Kidney epithelial cell (primary cell): ENCODE data around the gene DOCK4. TPM values are rescaled to one million over a fixed set of nuclear protein-coding genes. Genes with fewer than 3 reads are reported as not detected.

Source experiments
- DNase-seq: peaks from one replicate; pipeline ENCODE4 v3.0.0-alpha.2; 2010; ENCODE audit warnings: low read depth
- H3K27me3 ChIP-seq: 2 replicates; pipeline ENCODE4 v1.6.0; 2011; ENCODE audit warnings: low read length; ENCODE audit not compliant: control insufficient read depth, insufficient read depth
- H3K36me3 ChIP-seq: 2 replicates; pipeline ENCODE4 v1.5.1; 2011; ENCODE audit warnings: low read length; ENCODE audit not compliant: control insufficient read depth, insufficient read depth
- H3K4me3 ChIP-seq: 2 replicates; pipeline ENCODE4 v1.5.1; 2011; ENCODE audit warnings: low read depth, mild to moderate bottlenecking, control low read depth, low read length
- total RNA-seq: library from RNA; depleted of rRNA; stranded (reverse); fragments of >200 nt; gene quantifications from 2 replicates; pipeline ENCODE4 v1.2.3, GENCODE V29; 2015
- TF ChIP-seq, protein P1 (sequence below): IDR thresholded peaks from 2 replicates; pipeline ENCODE4 v1.5.1; 2011; ENCODE audit warnings: mild to moderate bottlenecking, moderate library complexity, low read length, control low read depth, inconsistent platforms; ENCODE audit not compliant: insufficient read depth, poor library complexity, severe bottlenecking

Gene DOCK4
- total RNA-seq, 1 donor from 2014 or later = 16.8 TPM

- Histone ChIP-seq H3K27me3 (no peaks in the 10 kb centered on the region), H3K4me3 (no peak overlapping the region), H3K36me3 (no peaks in the 10 kb centered on the region)
- TF ChIP-seq, protein P1, sequence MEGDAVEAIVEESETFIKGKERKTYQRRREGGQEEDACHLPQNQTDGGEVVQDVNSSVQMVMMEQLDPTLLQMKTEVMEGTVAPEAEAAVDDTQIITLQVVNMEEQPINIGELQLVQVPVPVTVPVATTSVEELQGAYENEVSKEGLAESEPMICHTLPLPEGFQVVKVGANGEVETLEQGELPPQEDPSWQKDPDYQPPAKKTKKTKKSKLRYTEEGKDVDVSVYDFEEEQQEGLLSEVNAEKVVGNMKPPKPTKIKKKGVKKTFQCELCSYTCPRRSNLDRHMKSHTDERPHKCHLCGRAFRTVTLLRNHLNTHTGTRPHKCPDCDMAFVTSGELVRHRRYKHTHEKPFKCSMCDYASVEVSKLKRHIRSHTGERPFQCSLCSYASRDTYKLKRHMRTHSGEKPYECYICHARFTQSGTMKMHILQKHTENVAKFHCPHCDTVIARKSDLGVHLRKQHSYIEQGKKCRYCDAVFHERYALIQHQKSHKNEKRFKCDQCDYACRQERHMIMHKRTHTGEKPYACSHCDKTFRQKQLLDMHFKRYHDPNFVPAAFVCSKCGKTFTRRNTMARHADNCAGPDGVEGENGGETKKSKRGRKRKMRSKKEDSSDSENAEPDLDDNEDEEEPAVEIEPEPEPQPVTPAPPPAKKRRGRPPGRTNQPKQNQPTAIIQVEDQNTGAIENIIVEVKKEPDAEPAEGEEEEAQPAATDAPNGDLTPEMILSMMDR = no peak
- DNase-seq = no peak
These were observed 80.9 kb downstream of the DOCK4 start for GRCh38 chr7:112125250-112125649.

- no peaks in the 10 kb centered on the region for H3K36me3 ChIP-seq
- TF ChIP-seq, protein P1 = no peak
- no peaks in the 10 kb centered on the region for H3K27me3 ChIP-seq
- DNase-seq = no peak
- H3K4me3 ChIP-seq = no peak overlapping the region
These were observed 82.0 kb downstream of the DOCK4 start for GRCh38 chr7:112124061-112124766.

DNA sequence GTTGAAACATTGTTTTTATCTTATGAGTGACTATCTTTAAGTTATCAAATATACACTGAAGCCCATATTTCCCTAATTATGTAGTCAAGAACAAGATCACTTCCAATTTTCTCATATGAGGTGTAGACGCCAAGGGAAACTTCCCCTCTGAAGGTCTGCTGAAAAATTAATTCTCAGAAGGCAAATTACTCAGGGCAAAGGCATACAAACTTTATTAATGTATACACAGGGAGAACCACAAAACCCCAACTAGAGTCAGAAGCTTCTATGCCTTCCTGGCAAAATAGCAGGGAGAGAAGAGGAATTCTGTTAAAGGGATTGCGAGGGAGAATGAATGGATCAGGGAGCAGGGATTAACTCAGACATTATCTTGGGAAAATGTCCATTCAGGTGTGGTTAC is 83.4 kb downstream of the DOCK4 start:
- Histone ChIP-seq H3K27me3 (no peaks in the 10 kb centered on the region), H3K36me3 (no peaks in the 10 kb centered on the region), H3K4me3 (no peak overlapping the region)
- TF ChIP-seq, protein P1 = no peak
- DNase-seq = no peak

- Histone ChIP-seq H3K27me3 (no peaks in the 10 kb centered on the region), H3K36me3 (no peaks in the 10 kb centered on the region), H3K4me3 (no peak overlapping the region)
- TF ChIP-seq, protein P1 = no peak
- no peak for DNase-seq
These were observed 84.1 kb downstream of the DOCK4 start for GRCh38 chr7:112122144-112122543.

DNA sequence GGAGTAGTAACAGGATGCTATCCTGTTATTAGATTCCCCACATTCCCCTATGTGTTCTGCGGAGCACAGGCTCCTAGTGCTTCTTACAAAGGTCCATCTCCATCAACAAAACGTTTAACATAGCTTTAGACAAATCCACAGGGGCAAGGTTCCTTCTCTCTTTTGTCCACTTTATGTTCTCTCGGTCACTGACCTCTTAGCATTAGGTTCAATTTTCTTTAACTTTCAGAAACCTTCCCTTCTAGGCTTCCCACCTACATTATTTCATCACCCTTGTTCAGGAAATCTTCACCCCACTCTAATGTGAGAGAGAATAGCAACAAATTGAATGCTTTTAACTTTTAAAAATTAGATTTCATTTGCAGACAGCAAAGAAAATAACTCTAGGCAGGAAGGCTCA is 84.9 kb downstream of the DOCK4 start:
- Histone ChIP-seq H3K4me3 (no peak overlapping the region), H3K27me3 (no peaks in the 10 kb centered on the region), H3K36me3 (no peaks in the 10 kb centered on the region)
- DNase-seq = no peak
- TF ChIP-seq, protein P1 = no peak

- H3K27me3 ChIP-seq = no peaks in the 10 kb centered on the region
- TF ChIP-seq, protein P1 = no peak
- no peak overlapping the region for H3K4me3 ChIP-seq
- H3K36me3 ChIP-seq = no peaks in the 10 kb centered on the region
- no peak for DNase-seq
These were observed 85.4 kb downstream of the DOCK4 start for GRCh38 chr7:112120696-112121217.
